ENCODE data around the gene TNFRSF4. TPM values are rescaled to one million over a fixed set of nuclear protein-coding genes. Genes with fewer than 3 reads are reported as not detected.

TNFRSF4 gene
- total and polyA plus RNA-seq, 2 donors (not counting 1 experiment from before 2014, with no cell fraction given) = 0.63 to 1.8 TPM

DNA sequence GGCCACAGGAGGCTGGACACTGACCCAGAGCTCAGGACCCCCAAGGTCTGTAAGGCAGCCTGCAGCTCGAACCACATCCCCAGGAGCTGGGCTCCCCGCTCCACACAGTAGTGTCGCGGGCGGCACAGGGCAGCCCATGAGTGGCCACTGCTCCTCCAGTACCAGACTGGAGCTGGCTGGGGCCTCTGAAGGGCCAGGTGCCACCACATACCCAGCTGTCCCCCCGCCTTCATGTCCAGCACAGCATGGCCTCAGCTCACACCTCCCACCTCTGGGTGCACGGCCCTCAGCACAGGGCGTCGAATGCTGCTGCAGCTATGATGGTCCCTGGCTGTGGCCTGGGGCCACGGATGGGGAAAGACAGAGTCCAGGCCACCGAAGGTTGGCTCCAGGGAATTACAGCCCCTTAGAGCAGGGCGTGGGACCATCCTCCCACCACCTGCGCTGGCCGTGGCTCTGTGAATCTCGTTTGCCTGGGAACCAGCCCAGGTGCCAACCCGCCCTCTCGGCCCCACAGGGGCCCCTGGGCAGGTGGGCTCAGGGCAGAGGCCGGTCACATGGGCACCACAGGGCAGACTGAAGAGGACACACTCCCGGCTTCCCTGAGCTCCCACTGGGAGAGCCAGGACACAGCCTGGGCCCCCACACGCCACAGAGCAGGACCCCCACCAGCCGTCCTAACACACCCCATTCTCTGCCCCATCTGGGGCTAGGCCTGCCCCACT is 2.1 kb upstream of the TNFRSF4 start:
- Histone ChIP-seq H3K9me3 (ENCODE audit: control extremely low read depth in 1 of 3, control insufficient read depth in 2 of 3, insufficient read depth in 1 of 3, low read length in 2 of 3) (peaks cover 0 to 11% (median 0%) of the 10 kb centered on the region in 3 donors), H4K20me1 (ENCODE audit: control insufficient read depth, insufficient read depth, low read length, poor library complexity, severe bottlenecking) (peaks cover 40% of the 10 kb centered on the region), H3K4me3 (ENCODE audit: control extremely low read depth in 1 of 5, extremely low read depth in 1 of 5, insufficient read depth in 1 of 5, low read depth in 2 of 5, low read length in 4 of 5) (no peak overlapping the region), H3K4me1 (ENCODE audit: control insufficient read depth in 2 of 2, insufficient read depth in 2 of 2, low read length in 2 of 2) (peaks cover 36 to 40% of the 10 kb centered on the region in 2 donors), H2AFZ (ENCODE audit: insufficient read depth, low read depth, low read length, poor library complexity, severe bottlenecking) (no peak overlapping the region), H3K4me2 (replicated peaks; ENCODE audit: low read depth, low read length, poor library complexity, severe bottlenecking) (no peak overlapping the region), H3K9ac (ENCODE audit: low read length) (no peak overlapping the region), H3K27ac (ENCODE audit: low read length in 2 of 2) (no peak overlapping the region), H3K79me2 (ENCODE audit: control insufficient read depth, insufficient read depth, low read length) (peaks cover 4% of the 10 kb centered on the region), H3K36me3 (replicated peaks in 1 of 2; ENCODE audit: control extremely low read depth in 1 of 2, control insufficient read depth in 1 of 2, extremely low read depth in 1 of 2, insufficient read depth in 2 of 2, low read length in 1 of 2) (peaks cover 0 to 34% of the 10 kb centered on the region in 2 experiments), H3K27me3 (replicated peaks in 1 of 4; ENCODE audit: control extremely low read depth in 1 of 4, control insufficient read depth in 3 of 4, insufficient read depth in 4 of 4, low read length in 3 of 4) (peaks cover 0 to 15% (median 5%) of the 10 kb centered on the region in 4 experiments)
- no peaks in the 10 kb centered on the region for H3K9me3 Mint-ChIP-seq (ENCODE audit: insufficient read depth)
- WGBS (ENCODE audit: insufficient coverage) = 89% methylated on average over 21 of the region's 21 CpGs
- no peak for TF ChIP-seq EZH2 (IDR thresholded peaks at IDR 0.05; ENCODE audit: borderline replicate concordance, insufficient read depth, low read depth, low read length, poor library complexity, severe bottlenecking)
- TF ChIP-seq, protein P1, sequence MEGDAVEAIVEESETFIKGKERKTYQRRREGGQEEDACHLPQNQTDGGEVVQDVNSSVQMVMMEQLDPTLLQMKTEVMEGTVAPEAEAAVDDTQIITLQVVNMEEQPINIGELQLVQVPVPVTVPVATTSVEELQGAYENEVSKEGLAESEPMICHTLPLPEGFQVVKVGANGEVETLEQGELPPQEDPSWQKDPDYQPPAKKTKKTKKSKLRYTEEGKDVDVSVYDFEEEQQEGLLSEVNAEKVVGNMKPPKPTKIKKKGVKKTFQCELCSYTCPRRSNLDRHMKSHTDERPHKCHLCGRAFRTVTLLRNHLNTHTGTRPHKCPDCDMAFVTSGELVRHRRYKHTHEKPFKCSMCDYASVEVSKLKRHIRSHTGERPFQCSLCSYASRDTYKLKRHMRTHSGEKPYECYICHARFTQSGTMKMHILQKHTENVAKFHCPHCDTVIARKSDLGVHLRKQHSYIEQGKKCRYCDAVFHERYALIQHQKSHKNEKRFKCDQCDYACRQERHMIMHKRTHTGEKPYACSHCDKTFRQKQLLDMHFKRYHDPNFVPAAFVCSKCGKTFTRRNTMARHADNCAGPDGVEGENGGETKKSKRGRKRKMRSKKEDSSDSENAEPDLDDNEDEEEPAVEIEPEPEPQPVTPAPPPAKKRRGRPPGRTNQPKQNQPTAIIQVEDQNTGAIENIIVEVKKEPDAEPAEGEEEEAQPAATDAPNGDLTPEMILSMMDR (IDR thresholded peaks at IDR 0.05) = no peak
- H3K27ac Mint-ChIP-seq = no peak overlapping the region
- no peak overlapping the region for H3K4me3 Mint-ChIP-seq
- ChIA-PET POLR2A (interaction anchor here (0.6 kb wide), 1 partner anchor 87 kb away, joined by 5 read pairs; no protein-coding TSS in a partner anchor), CTCF (interaction anchor here (0.9 to 1.9 kb wide), 3 partner anchors 11 to 94 kb away, joined by 3 to 11 read pairs (median 3); no protein-coding TSS in a partner anchor)
- no peaks in the 10 kb centered on the region for H3K27me3 Mint-ChIP-seq
- intact Hi-C loops (cut with micrococcal nuclease) = no loop called here
- ATAC-seq (ENCODE audit: low read depth) = no peak
- H3K4me1 Mint-ChIP-seq = peaks cover 25% of the 10 kb centered on the region
- no peak for DNase-seq
